A204.1 (cell line): ENCODE measurements around the gene CDC16.

Experiments
- FAIRE-seq: peaks from 2 replicates; lab custom pipeline; 2012; peaks lifted over from hg19 to GRCh38; lab: Jason Lieb, UNC

The CDC16 gene

GRCh38 chr13:114304346-114305034, 69.8 kb downstream of the CDC16 start:
- no peak for FAIRE-seq

DNA sequence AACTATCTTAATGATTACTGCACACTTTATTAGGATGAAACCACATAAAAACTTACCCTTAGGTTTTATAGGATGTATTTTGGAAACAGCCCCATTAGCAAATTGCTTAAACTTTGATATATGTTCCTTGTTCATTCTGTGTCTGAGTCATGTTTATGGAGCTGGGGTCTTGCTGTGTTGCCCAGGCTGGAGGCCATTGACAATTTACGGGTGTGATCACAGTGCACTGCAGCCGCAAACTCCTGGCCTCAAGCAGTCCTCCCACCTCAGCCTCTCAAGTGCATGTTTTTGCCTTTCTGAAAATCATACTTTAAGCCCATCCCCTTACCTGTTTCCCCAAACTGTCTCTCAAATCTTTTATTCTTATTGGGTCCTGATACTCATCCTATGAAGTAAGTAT, 74.4 kb downstream of the CDC16 start:
- FAIRE-seq = no peak

- FAIRE-seq = no peak
These were observed 75.2 kb downstream of the CDC16 start for GRCh38 chr13:114309806-114310410.

- peak; percentile 19 for FAIRE-seq
These were observed 76.3 kb downstream of the CDC16 start for GRCh38 chr13:114310956-114311355.

DNA sequence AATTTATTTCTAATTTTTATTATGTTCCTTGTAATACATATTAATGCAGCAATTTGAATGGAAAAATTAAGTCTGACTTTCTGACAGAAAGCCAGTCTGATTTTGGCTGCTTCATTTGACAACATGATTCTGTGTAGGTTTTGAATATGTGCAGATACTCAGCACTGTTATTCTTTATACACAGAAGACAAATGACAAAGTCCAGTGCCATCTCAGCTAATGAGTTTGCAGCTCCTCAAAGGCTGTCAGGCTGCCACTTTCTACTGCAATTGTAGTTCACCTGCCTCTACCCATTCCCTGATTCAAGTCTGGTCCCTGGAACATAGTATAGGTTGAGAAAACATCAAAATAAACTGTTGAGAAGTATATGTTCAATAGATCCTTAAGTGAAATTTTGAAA, 76.7 kb downstream of the CDC16 start:
- no peak for FAIRE-seq

GRCh38 chr13:114311908-114312307, 77.2 kb downstream of the CDC16 start:
- FAIRE-seq = no peak

GRCh38 chr13:114313061-114313860, 78.6 kb downstream of the CDC16 start:
- FAIRE-seq = no peak

GRCh38 chr13:114314074-114314912, 79.6 kb downstream of the CDC16 start, which contains the start of gene CHAMP1:
CHAMP1 (plus strand) TSS chr13:114314503; CDS start chr13:114323843, 9,340 bp downstream.
- no peak for FAIRE-seq

DNA sequence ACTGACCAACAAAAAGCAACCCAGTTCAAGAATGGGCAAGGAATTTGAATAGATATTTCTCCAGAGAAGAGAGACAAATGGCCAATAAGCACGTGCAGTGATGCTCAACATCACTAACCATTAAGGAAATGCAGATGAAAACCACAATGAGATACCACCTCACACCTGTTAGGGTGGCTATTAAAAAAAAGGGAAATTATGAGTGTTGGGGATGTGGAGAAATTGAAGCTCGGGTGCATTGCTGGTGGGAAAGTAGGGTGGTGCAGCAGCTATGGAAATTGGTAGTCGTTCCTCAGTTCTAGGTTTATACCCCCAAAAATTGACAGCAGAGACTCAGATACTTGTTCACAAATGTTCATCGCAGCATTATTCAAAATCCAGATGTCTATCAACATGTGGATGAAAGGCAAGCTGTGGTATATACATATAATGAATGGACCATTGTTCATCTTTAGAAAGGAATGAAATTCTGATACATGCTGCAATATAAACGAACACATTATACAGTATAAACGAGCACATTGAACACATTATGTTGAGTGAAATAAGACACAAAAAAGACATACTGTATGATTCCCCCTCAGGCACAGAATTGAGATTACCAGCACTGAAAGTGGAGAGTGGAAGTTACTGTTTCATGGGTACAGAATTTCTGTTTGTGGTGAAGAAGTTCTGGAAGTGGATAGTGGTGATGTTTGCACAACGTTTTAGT, 80.5 kb downstream of the CDC16 start:
- FAIRE-seq = no peak

GRCh38 chr13:114318624-114319023, 83.9 kb downstream of the CDC16 start:
- no peak for FAIRE-seq

DNA sequence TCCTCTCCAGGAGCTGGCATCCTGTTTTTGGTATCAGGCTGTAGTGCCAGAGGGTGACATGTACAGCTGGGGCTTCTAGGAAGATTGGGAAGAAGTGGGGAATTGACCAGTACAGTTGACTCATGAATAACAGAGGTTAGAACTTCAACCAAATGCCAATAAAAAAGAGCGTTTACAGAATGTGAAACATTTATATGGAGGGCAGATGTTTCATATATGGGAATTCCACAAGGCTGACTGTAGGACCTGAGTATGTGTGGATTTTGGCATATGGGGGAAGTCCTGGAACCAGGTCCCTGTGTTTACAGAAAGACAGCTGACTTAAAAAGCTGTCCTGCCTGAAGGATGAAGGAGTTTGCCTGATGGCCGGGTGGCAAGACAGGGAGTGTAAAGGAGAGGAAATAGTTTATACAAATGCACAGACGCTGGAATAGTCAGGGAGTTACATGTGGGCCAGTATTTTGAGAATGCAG, 84.8 kb downstream of the CDC16 start:
- no peak for FAIRE-seq

DNA sequence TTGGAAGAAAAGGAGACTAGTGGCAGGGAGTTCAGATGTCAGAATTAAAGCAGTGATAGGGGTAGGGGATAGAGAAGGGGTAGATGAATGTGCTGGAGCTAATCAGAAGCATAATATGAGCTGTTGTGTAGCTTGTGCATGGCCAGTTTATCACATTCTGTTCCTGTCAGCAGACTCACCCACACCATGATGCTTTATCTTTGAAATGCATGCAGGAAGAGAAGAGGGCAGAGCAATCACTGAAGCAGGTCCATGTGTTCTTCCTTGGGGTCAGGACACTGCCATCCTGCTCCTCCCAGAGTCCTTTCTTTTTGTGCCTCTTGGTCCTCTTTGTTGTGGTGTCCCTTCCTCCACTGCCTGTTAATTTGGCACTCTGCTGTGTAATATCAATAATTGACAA, 85.4 kb downstream of the CDC16 start:
- no peak for FAIRE-seq

GRCh38 chr13:114321256-114321655, 86.6 kb downstream of the CDC16 start:
- FAIRE-seq = no peak
